Panc1 (cell line): Measurements from ENCODE around the gene SBDS. TPM values are rescaled to one million over a fixed set of nuclear protein-coding genes. Genes with fewer than 3 reads are reported as not detected.

ENCODE experiments used
- ATAC-seq: fragments of 200-7000 bp; cut with Tn5 transposase; 2 replicates; pipeline ENCODE4 v1.9.1; 2020; ENCODE audit warnings: mild to moderate bottlenecking, moderate library complexity
- BruUV-seq: library from RNA; stranded (reverse); fragments of 400-500 nt; replicated peaks from 2 replicates; lab custom pipeline; 2021; lab: Mats Ljungman, UMichigan
- CTCF ChIA-PET: fragments of 300-600 bp; sonication (Branson Sonifier 250); formaldehyde crosslinking; loops from one replicate; lab custom pipeline; 2022; ENCODE audit warnings: antibody characterized with exemption; lab: Charles Lee
- POLR2A ChIA-PET: fragments of 300-600 bp; sonication (Branson Sonifier 250); formaldehyde crosslinking; loops from one replicate; lab custom pipeline; 2022; ENCODE audit warnings: antibody characterized with exemption; lab: Charles Lee
- DNase-seq: peaks from one replicate; pipeline ENCODE4 v3.0.0-alpha.2; 2010; ENCODE audit warnings: low read depth, low spot score
- H3K27ac ChIP-seq: 2 replicates; pipeline ENCODE4 v1.5.1; 2011; ENCODE audit warnings: mild to moderate bottlenecking, low read length, inconsistent platforms
- H3K27me3 ChIP-seq: fragments of 200-500 bp; sonication (Bioruptor generic); 2 replicates; pipeline ENCODE4 v1.6.0; 2014; ENCODE audit warnings: low read length, inconsistent platforms; ENCODE audit not compliant: control insufficient read depth, insufficient read depth
- H3K36me3 ChIP-seq: fragments of 200-500 bp; sonication (Bioruptor generic); 2 replicates; pipeline ENCODE4 v1.5.1; 2014; ENCODE audit warnings: inconsistent platforms, mild to moderate bottlenecking, low read length, moderate library complexity; ENCODE audit not compliant: control insufficient read depth, insufficient read depth
- H3K4me1 ChIP-seq: 2 replicates; pipeline ENCODE4 v1.5.1; 2011; ENCODE audit warnings: inconsistent platforms, mild to moderate bottlenecking, low read length, moderate library complexity; ENCODE audit not compliant: control insufficient read depth, insufficient read depth
- H3K4me3 ChIP-seq, 2 experiments: 2 replicates each; pipeline ENCODE4 v1.5.1; 2011 to 2012; ENCODE audit warnings: low read depth in 2 of 2, low read length in 2 of 2, mild to moderate bottlenecking in 2 of 2, inconsistent platforms in 1 of 2, moderate library complexity in 1 of 2
- H3K9me3 ChIP-seq: fragments of 200-500 bp; sonication (Bioruptor generic); 2 replicates; pipeline ENCODE4 v1.5.1; 2014; ENCODE audit warnings: low read depth, mild to moderate bottlenecking, inconsistent platforms, low read length, moderate library complexity; ENCODE audit not compliant: control insufficient read depth, insufficient read depth
- CTCF ChIP-seq: fragments of 450-650 bp; IDR thresholded peaks from 2 replicates; pipeline ENCODE4 v1.5.1; 2017; ENCODE audit warnings: mild to moderate bottlenecking
- POLR2AphosphoS5 ChIP-seq: IDR thresholded peaks from 2 replicates; pipeline ENCODE4 v1.6.1; 2012; ENCODE audit warnings: mild to moderate bottlenecking, low read depth, low read length, moderate library complexity
- REST ChIP-seq, 2 experiments: IDR thresholded peaks; 2 replicates each; pipeline ENCODE4 v1.6.1; 2011 to 2012; ENCODE audit warnings: low read depth in 2 of 2, control low read depth in 1 of 2, low read length in 1 of 2, mild to moderate bottlenecking in 1 of 2, moderate library complexity in 1 of 2; ENCODE audit not compliant: insufficient read depth in 1 of 2
- SIN3A ChIP-seq: IDR thresholded peaks from 2 replicates; pipeline ENCODE4 v1.6.1; 2012; ENCODE audit warnings: low read depth, mild to moderate bottlenecking, low read length, moderate library complexity, borderline replicate concordance; ENCODE audit not compliant: insufficient read depth
- TCF7L2 ChIP-seq: IDR thresholded peaks from 2 replicates; pipeline ENCODE4 v1.6.1; 2011; ENCODE audit warnings: mild to moderate bottlenecking, low read depth, low read length, inconsistent platforms
- in situ Hi-C: cut with HindIII; loops from 2 replicates; pipeline ENCODE4 v1.10.0; 2016; ENCODE audit warnings: low sequenced_read_pairs, low pct_unique_long_range_greater_than_20kb
- intact Hi-C: fragments of 100-400 bp; cut with micrococcal nuclease; formaldehyde crosslinking; loops from one replicate; pipeline ENCODE4 v1.10.0; 2022; ENCODE audit not compliant: unreplicated experiment
- total RNA-seq: library from RNA; stranded (reverse); gene quantifications from one replicate; pipeline ENCODE4 v1.2.1, GENCODE V29; 2021; ENCODE audit not compliant: unreplicated experiment

The SBDS gene
- total RNA-seq, 1 experiment from 2014 or later, result 82.8 TPM

GRCh38 chr7:67022511-67022910 lies 27.1 kb upstream of the SBDS start:
- no TSS peak for BruUV-seq
- DNase-seq (no peak), ATAC-seq (no peak)
- Histone ChIP-seq H3K27ac (no peak overlapping the region), H3K4me3 (no peak overlapping the region), H3K9me3 (no peaks in the 10 kb centered on the region), H3K4me1 (no peaks in the 10 kb centered on the region), H3K36me3 (no peaks in the 10 kb centered on the region), H3K27me3 (no peaks in the 10 kb centered on the region)
- in situ Hi-C loops, result no loop called here
- POLR2A ChIA-PET, result no interaction called here
- CTCF ChIA-PET, result no interaction called here
- no peak for TF ChIP-seq REST (IDR thresholded peaks at IDR 0.05; ENCODE audit: insufficient read depth in 1 of 2, low read depth in 2 of 2, low read length in 1 of 2)
- TF ChIP-seq CTCF, result no peak
- TF ChIP-seq POLR2AphosphoS5, result no peak
- no peak for TF ChIP-seq SIN3A
- TF ChIP-seq TCF7L2, result no peak
- intact Hi-C loops, result no loop called here

DNA sequence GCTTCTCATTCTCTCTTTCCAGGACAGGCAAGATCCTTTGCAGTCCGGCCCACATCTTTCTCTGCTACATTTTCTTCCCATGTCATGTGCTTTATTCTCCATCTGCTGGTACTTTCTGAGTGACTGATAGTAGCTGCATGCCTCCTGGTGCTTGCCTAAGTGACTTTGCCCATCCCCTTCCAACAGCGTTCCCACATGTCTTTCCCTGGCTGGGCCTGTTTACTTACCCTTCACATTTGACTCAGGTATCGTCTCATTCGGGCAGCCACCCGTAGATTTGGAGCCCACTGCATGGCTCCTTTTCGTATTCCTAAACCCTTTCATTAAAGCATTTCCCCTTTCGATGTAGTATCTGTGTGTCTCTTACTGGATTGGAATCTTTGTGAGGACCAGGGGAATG lies 25.9 kb upstream of the SBDS start:
- intact Hi-C loops, result no loop called here
- no peaks in the 10 kb centered on the region for H3K36me3 ChIP-seq
- ChIA-PET POLR2A (no interaction called here), CTCF (no interaction called here)
- H3K4me3 ChIP-seq, result no peak overlapping the region
- no peak overlapping the region for H3K27ac ChIP-seq
- H3K4me1 ChIP-seq, result no peaks in the 10 kb centered on the region
- H3K9me3 ChIP-seq, result no peaks in the 10 kb centered on the region
- DNase-seq (no peak), ATAC-seq (no peak)
- TF ChIP-seq REST (IDR thresholded peaks at IDR 0.05; ENCODE audit: insufficient read depth in 1 of 2, low read depth in 2 of 2, low read length in 1 of 2) (no peak), TCF7L2 (no peak), CTCF (no peak), POLR2AphosphoS5 (no peak), SIN3A (no peak)
- no peaks in the 10 kb centered on the region for H3K27me3 ChIP-seq
- BruUV-seq, result no TSS peak
- in situ Hi-C loops, result no loop called here
